Kidney (tissue), 14 donors: ENCODE data around the gene SUCLA2. TPM values are rescaled to one million over a fixed set of nuclear protein-coding genes. Genes with fewer than 3 reads are reported as not detected.

Experiments used
- DNase-seq, 5 donors: peaks; one replicate each; pipeline ENCODE4 v3.0.0-alpha.2; 2013 to 2020
- FAIRE-seq: peaks from 2 replicates; lab custom pipeline; 2012; peaks lifted over from hg19 to GRCh38; lab: Jason Lieb, UNC
- H3K27ac ChIP-seq, 2 donors: one replicate each; pipeline ENCODE4 v1.7.0; 2013; ENCODE audit warnings: low read depth in 2 of 2, low read length in 2 of 2, inconsistent platforms in 1 of 2
- H3K27me3 ChIP-seq: one replicate; pipeline ENCODE4 v1.7.1; 2013; ENCODE audit warnings: low read length, inconsistent platforms; ENCODE audit not compliant: control insufficient read depth, insufficient read depth
- H3K36me3 ChIP-seq, 3 donors: one replicate each; pipeline versions ENCODE4 v1.7.0 to v1.7.1; 2013; ENCODE audit warnings: low read length in 3 of 3, control low read depth in 1 of 3, inconsistent platforms in 1 of 3; ENCODE audit not compliant: insufficient read depth in 3 of 3, control insufficient read depth in 2 of 3
- H3K4me1 ChIP-seq, 3 donors: one replicate each; pipeline versions ENCODE4 v1.7.0 to v1.7.1; 2013; ENCODE audit warnings: low read length in 3 of 3, inconsistent platforms in 1 of 3, low read depth in 1 of 3; ENCODE audit not compliant: control insufficient read depth in 2 of 3, insufficient read depth in 2 of 3
- H3K4me3 ChIP-seq, 3 donors: one replicate each; pipeline versions ENCODE4 v1.7.0 to v1.8.1; 2013; ENCODE audit warnings: low read length in 3 of 3, control low read depth in 1 of 3, inconsistent platforms in 1 of 3
- H3K9ac ChIP-seq, 3 donors: one replicate each; pipeline versions ENCODE4 v1.7.0 to v1.7.1; 2013; ENCODE audit warnings: low read length in 3 of 3, control low read depth in 1 of 3, inconsistent platforms in 1 of 3
- H3K9me3 ChIP-seq, 3 donors: one replicate each; pipeline versions ENCODE4 v1.7.0 to v1.7.1; 2013; ENCODE audit warnings: low read length in 3 of 3, control low read depth in 1 of 3, inconsistent platforms in 1 of 3; ENCODE audit not compliant: control insufficient read depth in 2 of 3, insufficient read depth in 1 of 3
- intact Hi-C: fragments of 100-400 bp; cut with DNase I; formaldehyde crosslinking; loops from one replicate; pipeline ENCODE4 v1.11.1; 2022
- polyA plus RNA-seq: library from polyadenylated mRNA; stranded (reverse); fragments of 350-450 nt; fragmentation: Illumina TruSeq; extraction: RNeasy Lipid Tissue Mini Kit (QIAGEN cat#74804); gene quantifications from one replicate; pipeline ENCODE4 v1.2.3, GENCODE V29; 2014; ENCODE audit warnings: low read depth, low replicate concordance; ENCODE audit not compliant: insufficient read depth
- total RNA-seq: library from RNA; stranded (reverse); fragmentation: NEBNext Ultra II Directional; extraction: Animal tissue kit (Norgen Biotek cat#: 25700); gene quantifications from one replicate; pipeline ENCODE4 v1.2.1, GENCODE V29; 2021
- TF ChIP-seq, protein P1 (sequence below): IDR thresholded peaks from 3 replicates; pipeline ENCODE4 v1.5.1; 2012; ENCODE audit warnings: mild to moderate bottlenecking, moderate library complexity, borderline replicate concordance; ENCODE audit not compliant: insufficient read depth; ENCODE audit errors: extremely low read depth
- donor health status: control.
- donor health status: control.
- donor health status: control.
- donor health status: control.
- donor health status: control.
- donor health status: DM: yes; HTN: yes; CAD: no.
- donor health status: Normal renal cell carcinoma (clear cell type).

The SUCLA2 gene
- total and polyA plus RNA-seq, 2 donors from 2014 or later: 50.7 to 70.4 TPM

DNA sequence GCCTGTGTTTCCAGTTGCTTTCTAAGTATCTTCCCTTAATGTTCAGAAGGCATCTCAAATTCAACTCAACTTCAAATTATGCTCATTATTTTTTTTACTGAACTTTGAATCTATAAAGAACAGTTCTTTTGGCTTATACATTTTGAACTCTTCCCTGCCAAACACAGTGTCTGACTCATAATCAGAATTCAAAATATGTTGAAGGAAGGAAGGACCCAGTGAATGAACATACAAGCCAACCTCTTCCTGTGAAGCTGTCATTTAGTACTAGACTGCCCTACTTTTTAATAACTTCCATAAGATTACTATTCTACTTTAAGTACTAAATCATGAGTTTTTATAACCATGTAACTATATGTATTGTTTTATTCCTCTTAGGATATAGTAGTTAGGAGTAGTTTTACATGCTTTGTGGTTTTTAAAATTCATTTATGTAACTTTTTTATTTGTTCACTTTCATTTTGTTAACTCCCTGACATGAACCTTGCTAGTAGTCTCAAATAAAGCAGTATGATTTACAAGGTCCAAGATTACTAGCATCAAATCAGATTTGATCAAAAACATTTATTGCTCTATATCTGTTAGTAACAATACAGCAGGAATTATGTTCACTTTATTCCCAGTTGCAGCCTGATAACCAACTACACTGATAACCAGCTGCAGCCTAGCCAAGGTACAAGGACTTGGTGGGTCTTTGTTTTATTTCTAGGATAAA, 42.9 kb upstream of the SUCLA2 start:
- TF ChIP-seq, protein P1, sequence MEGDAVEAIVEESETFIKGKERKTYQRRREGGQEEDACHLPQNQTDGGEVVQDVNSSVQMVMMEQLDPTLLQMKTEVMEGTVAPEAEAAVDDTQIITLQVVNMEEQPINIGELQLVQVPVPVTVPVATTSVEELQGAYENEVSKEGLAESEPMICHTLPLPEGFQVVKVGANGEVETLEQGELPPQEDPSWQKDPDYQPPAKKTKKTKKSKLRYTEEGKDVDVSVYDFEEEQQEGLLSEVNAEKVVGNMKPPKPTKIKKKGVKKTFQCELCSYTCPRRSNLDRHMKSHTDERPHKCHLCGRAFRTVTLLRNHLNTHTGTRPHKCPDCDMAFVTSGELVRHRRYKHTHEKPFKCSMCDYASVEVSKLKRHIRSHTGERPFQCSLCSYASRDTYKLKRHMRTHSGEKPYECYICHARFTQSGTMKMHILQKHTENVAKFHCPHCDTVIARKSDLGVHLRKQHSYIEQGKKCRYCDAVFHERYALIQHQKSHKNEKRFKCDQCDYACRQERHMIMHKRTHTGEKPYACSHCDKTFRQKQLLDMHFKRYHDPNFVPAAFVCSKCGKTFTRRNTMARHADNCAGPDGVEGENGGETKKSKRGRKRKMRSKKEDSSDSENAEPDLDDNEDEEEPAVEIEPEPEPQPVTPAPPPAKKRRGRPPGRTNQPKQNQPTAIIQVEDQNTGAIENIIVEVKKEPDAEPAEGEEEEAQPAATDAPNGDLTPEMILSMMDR: no peak
- Histone ChIP-seq H3K27ac (no peak overlapping the region), H3K9ac (no peak overlapping the region), H3K9me3 (no peaks in the 10 kb centered on the region), H3K4me1 (peaks cover 0 to under 1% (median 0%) of the 10 kb centered on the region in 3 donors), H3K27me3 (no peaks in the 10 kb centered on the region), H3K4me3 (no peak overlapping the region), H3K36me3 (peaks cover 0 to 6% (median 0%) of the 10 kb centered on the region in 3 donors)
- FAIRE-seq (no peak), DNase-seq (no peak)
- intact Hi-C loops: no loop called here

DNA sequence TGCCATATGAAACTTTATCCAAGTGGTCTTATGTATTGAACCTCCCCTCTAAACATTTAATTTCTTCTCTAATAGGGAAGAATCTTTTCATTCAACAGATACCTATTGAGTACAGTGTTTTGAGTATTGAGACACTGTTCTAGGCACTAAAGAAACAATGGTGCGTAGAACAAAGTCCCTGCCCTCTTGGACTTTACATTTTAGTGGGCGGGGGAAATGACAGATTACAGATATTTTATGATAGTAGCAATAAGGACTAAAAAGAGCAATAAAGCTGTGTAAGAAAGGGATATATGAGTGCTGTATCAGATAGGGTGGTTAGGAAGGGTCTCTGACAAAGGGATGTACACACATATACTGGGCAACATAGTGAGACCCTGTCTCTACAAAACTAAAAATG, 41.8 kb upstream of the SUCLA2 start:
- Histone ChIP-seq H3K36me3 (peaks cover 0 to 6% (median 0%) of the 10 kb centered on the region in 3 donors), H3K4me3 (no peak overlapping the region), H3K4me1 (peaks cover 2 to 5% (median 4%) of the 10 kb centered on the region in 3 donors), H3K9ac (no peak overlapping the region), H3K27ac (no peak overlapping the region), H3K27me3 (no peaks in the 10 kb centered on the region), H3K9me3 (no peaks in the 10 kb centered on the region)
- TF ChIP-seq, protein P1: no peak
- DNase-seq (no peak), FAIRE-seq (no peak)
- intact Hi-C loops: no loop called here

DNA sequence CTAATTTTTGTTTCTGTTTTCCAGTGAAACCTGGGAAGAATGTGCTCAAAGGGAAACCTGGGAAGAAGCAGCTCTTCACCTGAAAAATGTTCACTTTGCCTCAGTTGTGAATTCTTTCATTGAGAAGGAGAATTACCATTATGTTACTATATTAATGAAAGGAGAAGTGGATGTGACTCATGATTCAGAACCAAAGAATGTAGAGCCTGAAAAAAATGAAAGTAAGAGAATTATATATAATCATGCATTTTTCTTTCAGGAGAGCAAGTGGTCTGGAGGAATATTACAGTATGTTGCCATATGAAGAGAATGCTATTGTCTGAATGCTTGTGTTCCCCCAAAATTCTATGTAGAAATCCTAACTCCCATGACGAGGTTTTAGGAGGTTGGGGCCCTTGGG, 39.8 kb upstream of the SUCLA2 start:
- DNase-seq (no peak), FAIRE-seq (no peak)
- Histone ChIP-seq H3K27me3 (no peaks in the 10 kb centered on the region), H3K4me3 (no peak overlapping the region), H3K9ac (no peak overlapping the region), H3K36me3 (peaks cover 0 to 6% (median 0%) of the 10 kb centered on the region in 3 donors), H3K9me3 (no peaks in the 10 kb centered on the region), H3K27ac (no peak overlapping the region), H3K4me1 (peaks cover 2 to 13% (median 8%) of the 10 kb centered on the region in 3 donors)
- intact Hi-C loops: no loop called here
- TF ChIP-seq, protein P1: no peak
